HG03095 (cell line): ENCODE results near the gene AMZ1.
"Not testable (repeated sequence)": the region's sequence is repeated elsewhere in the genome, so short reads cannot be mapped to it uniquely, and the experiment has no call there.

Source experiments
- ATAC-seq: cut with Tn5 transposase; IDR thresholded peaks from one replicate; pipeline ENCODE4 v1.9.1; 2021; ENCODE audit warnings: moderate library complexity; ENCODE audit not compliant: unreplicated experiment

AMZ1 gene

GRCh38 chr7:2709553-2710285 is 21.7 kb downstream of the AMZ1 start:
- ATAC-seq, result peak; percentile 76

GRCh38 chr7:2710286-2710655 is 22.3 kb downstream of the AMZ1 start:
- peak; percentile 51 for ATAC-seq

GRCh38 chr7:2710901-2711551 is 23.0 kb downstream of the AMZ1 start:
- peak; percentile 31 for ATAC-seq

GRCh38 chr7:2711895-2712675 is 24.1 kb downstream of the AMZ1 start:
- ATAC-seq, result no peak

- ATAC-seq, result no peak
Observed at GRCh38 chr7:2713370-2713769, 25.4 kb downstream of the AMZ1 start.

GRCh38 chr7:2713978-2714377 is 26.0 kb downstream of the AMZ1 start:
- ATAC-seq, result no peak

GRCh38 chr7:2714636-2715035 is 26.6 kb downstream of the AMZ1 start:
- ATAC-seq, result no peak

GRCh38 chr7:2715341-2716231 is 27.6 kb downstream of the AMZ1 start:
- no peak for ATAC-seq

- no peak for ATAC-seq
Observed at GRCh38 chr7:2716488-2716887, 28.5 kb downstream of the AMZ1 start.

- no peak for ATAC-seq
Observed at GRCh38 chr7:2716906-2717292, 28.9 kb downstream of the AMZ1 start.

- ATAC-seq, result no peak
Observed at GRCh38 chr7:2717293-2718261, 29.6 kb downstream of the AMZ1 start.

GRCh38 chr7:2718296-2718965 is 30.4 kb downstream of the AMZ1 start:
- no peak for ATAC-seq

- ATAC-seq, result no peak
Observed at GRCh38 chr7:2719007-2719406, 31.0 kb downstream of the AMZ1 start.

GRCh38 chr7:2720024-2720423 is 32.0 kb downstream of the AMZ1 start:
- no peak for ATAC-seq

- ATAC-seq, result no peak
Observed at GRCh38 chr7:2721842-2722241, 33.8 kb downstream of the AMZ1 start.

- no peak for ATAC-seq
Observed at GRCh38 chr7:2722591-2722990, 34.6 kb downstream of the AMZ1 start.

- ATAC-seq, result no peak
Observed at GRCh38 chr7:2723138-2723850, 35.3 kb downstream of the AMZ1 start.

- ATAC-seq, result not testable (repeated sequence)
Observed at GRCh38 chr7:2724036-2724435, 36.0 kb downstream of the AMZ1 start.
